Left lung (tissue), 10 donors: ENCODE measurements around the gene FHOD3. TPM values are rescaled to one million over a fixed set of nuclear protein-coding genes. Genes with fewer than 3 reads are reported as not detected.

ENCODE experiments used
- ATAC-seq: fragments of 200-7000 bp; cut with Tn5 transposase; one replicate; pipeline ENCODE4 v1.9.1; 2020; ENCODE audit warnings: moderate library complexity
- DNase-seq, 4 donors: peaks; one replicate each; pipeline ENCODE4 v3.0.0-alpha.2; 2013 to 2020
- H3K27ac ChIP-seq, 2 donors: fragments of 200-600 bp; sonication (generic) in 1 of 2; one replicate each; pipeline versions ENCODE4 v1.5.0 to v1.8.0; 2020 to 2021
- H3K27me3 ChIP-seq, 2 donors: fragments of 200-600 bp; sonication (generic) in 1 of 2; one replicate each; pipeline versions ENCODE4 v1.5.0 to v1.8.0; 2020 to 2021
- H3K36me3 ChIP-seq, 2 donors: fragments of 200-600 bp; sonication (generic) in 1 of 2; one replicate each; pipeline versions ENCODE4 v1.5.0 to v1.8.0; 2020 to 2021
- H3K4me1 ChIP-seq, 2 donors: fragments of 200-600 bp; one replicate each; pipeline ENCODE4 v1.8.0; 2021
- H3K4me3 ChIP-seq, 2 donors: fragments of 200-600 bp; sonication (generic) in 1 of 2; one replicate each; pipeline versions ENCODE4 v1.5.0 to v1.8.0; 2020 to 2021; ENCODE audit warnings: mild to moderate bottlenecking in 1 of 2
- H3K9me3 ChIP-seq, 2 donors: fragments of 200-600 bp; sonication (generic) in 1 of 2; one replicate each; pipeline versions ENCODE4 v1.5.0 to v1.8.0; 2020 to 2021
- CTCF ChIP-seq, 2 donors: fragments of 200-600 bp; sonication (generic) in 1 of 2; IDR thresholded peaks; one replicate each; pipeline versions ENCODE4 v1.5.0 to v1.8.0; 2021; ENCODE audit warnings: antibody characterized with exemption in 2 of 2
- intact Hi-C, 2 donors: fragments of 100-400 bp; cut with DNase I; formaldehyde crosslinking; loops; one replicate each; pipeline versions ENCODE4 v1.11.2 to v1.14.2; 2022
- polyA plus RNA-seq, 6 donors: library from polyadenylated mRNA; unstranded; fragments of 120-200 nt; gene quantifications; one replicate each; pipeline ENCODE4 v1.2.1, GENCODE V29; 2013; ENCODE audit not compliant: insufficient read length in 6 of 6
- total RNA-seq, 2 donors: library from RNA; stranded (reverse); fragmentation: NEBNext Ultra II Directional; extraction: Animal tissue kit (Norgen Biotek cat#: 25700); gene quantifications; one replicate each; pipeline ENCODE4 v1.2.1, GENCODE V29; 2021
- donor health status: DM: no; HTN: yes; CAD: no.
- donor health status: DM: no; HTN: no; CAD: no.

FHOD3 gene
- total and polyA plus RNA-seq, 8 donors = 0.55 to 2.9 (median 1.5) TPM

- H3K4me1 ChIP-seq = no peaks in the 10 kb centered on the region
- ATAC-seq (no peak), DNase-seq (no peak)
- intact Hi-C loops = no loop called here
- H3K36me3 ChIP-seq = peaks cover 0 to 8% of the 10 kb centered on the region in 2 donors
- H3K27me3 ChIP-seq = no peaks in the 10 kb centered on the region
- H3K4me3 ChIP-seq = no peak overlapping the region
- H3K9me3 ChIP-seq = no peaks in the 10 kb centered on the region
- no peak for TF ChIP-seq CTCF (IDR thresholded peaks at IDR 0.05)
- H3K27ac ChIP-seq = no peak overlapping the region
These were observed 480.1 kb downstream of the FHOD3 start for GRCh38 chr18:36777566-36777965.

GRCh38 chr18:36780748-36781147 lies 483.2 kb downstream of the FHOD3 start:
- no peak overlapping the region for H3K4me3 ChIP-seq
- DNase-seq = no peak
- H3K27ac ChIP-seq = no peak overlapping the region
- H3K4me1 ChIP-seq = no peaks in the 10 kb centered on the region
- intact Hi-C loops = no loop called here
- no peaks in the 10 kb centered on the region for H3K9me3 ChIP-seq
- peaks cover 0 to 8% of the 10 kb centered on the region in 2 donors for H3K36me3 ChIP-seq
- no peaks in the 10 kb centered on the region for H3K27me3 ChIP-seq
- no peak for TF ChIP-seq CTCF (IDR thresholded peaks at IDR 0.05)
- ATAC-seq = no peak

GRCh38 chr18:36782710-36783109 lies 485.2 kb downstream of the FHOD3 start:
- DNase-seq = no peak
- no peak for TF ChIP-seq CTCF (IDR thresholded peaks at IDR 0.05)
- H3K4me3 ChIP-seq = no peak overlapping the region
- H3K27ac ChIP-seq = no peak overlapping the region
- H3K27me3 ChIP-seq = no peaks in the 10 kb centered on the region
- ATAC-seq = no peak
- H3K9me3 ChIP-seq = no peaks in the 10 kb centered on the region
- peaks cover 0 to 8% of the 10 kb centered on the region in 2 donors for H3K36me3 ChIP-seq
- H3K4me1 ChIP-seq = peaks cover 0 to 3% of the 10 kb centered on the region in 2 donors
- intact Hi-C loops = no loop called here

- ATAC-seq (no peak), DNase-seq (no peak)
- Histone ChIP-seq H3K27me3 (no peaks in the 10 kb centered on the region), H3K4me1 (peaks cover 0 to 3% of the 10 kb centered on the region in 2 donors), H3K27ac (no peak overlapping the region), H3K9me3 (no peaks in the 10 kb centered on the region), H3K4me3 (no peak overlapping the region), H3K36me3 (peaks cover 0 to 14% of the 10 kb centered on the region in 2 donors)
- intact Hi-C loops = no loop called here
- no peak for TF ChIP-seq CTCF (IDR thresholded peaks at IDR 0.05)
These were observed 486.3 kb downstream of the FHOD3 start for GRCh38 chr18:36783792-36784191.

GRCh38 chr18:36786686-36787085 lies 489.2 kb downstream of the FHOD3 start:
- intact Hi-C loops = no loop called here
- peaks cover 0 to 29% of the 10 kb centered on the region in 2 donors for H3K36me3 ChIP-seq
- peak overlapping the region; percentile 21 to 34 for H3K27ac ChIP-seq
- no peaks in the 10 kb centered on the region for H3K9me3 ChIP-seq
- ATAC-seq (peak; percentile 95), DNase-seq (peak in 3 of 4 donors; percentile 36 to 60 (median 45))
- H3K4me1 ChIP-seq = peaks cover 0 to 3% of the 10 kb centered on the region in 2 donors
- no peak for TF ChIP-seq CTCF (IDR thresholded peaks at IDR 0.05)
- no peaks in the 10 kb centered on the region for H3K27me3 ChIP-seq
- H3K4me3 ChIP-seq = no peak overlapping the region
